ENCODE data around the gene G6PC3. TPM values are rescaled to one million over a fixed set of nuclear protein-coding genes. Genes with fewer than 3 reads are reported as not detected.

Gene G6PC3
- total and polyA plus RNA-seq, 4 donors: 6.7 to 15.1 (median 8.3) TPM

- WGBS: 51% methylated on average over 3 of the region's 3 CpGs
- Histone ChIP-seq H3K4me1 (ENCODE audit: control insufficient read depth in 4 of 4, insufficient read depth in 4 of 4, low read length in 3 of 4) (peaks cover 4 to 14% (median 13%) of the 10 kb centered on the region in 4 donors), H3K9ac (ENCODE audit: low read depth in 1 of 2, low read length in 2 of 2) (no peak overlapping the region), H3K4me3 (ENCODE audit: low read depth in 1 of 3, low read length in 3 of 3) (no peak overlapping the region), H3K9me3 (ENCODE audit: control insufficient read depth in 4 of 4, low read length in 3 of 4) (no peaks in the 10 kb centered on the region), H3K27ac (ENCODE audit: low read depth in 1 of 2, low read length in 2 of 2) (no peak overlapping the region), H3K36me3 (ENCODE audit: control insufficient read depth in 4 of 4, insufficient read depth in 3 of 4, low read depth in 1 of 4, low read length in 3 of 4) (peaks cover 5 to 32% (median 19%) of the 10 kb centered on the region in 4 donors), H3K27me3 (ENCODE audit: control insufficient read depth in 4 of 4, insufficient read depth in 4 of 4, low read length in 3 of 4) (no peaks in the 10 kb centered on the region)
- TF ChIP-seq, protein P1, sequence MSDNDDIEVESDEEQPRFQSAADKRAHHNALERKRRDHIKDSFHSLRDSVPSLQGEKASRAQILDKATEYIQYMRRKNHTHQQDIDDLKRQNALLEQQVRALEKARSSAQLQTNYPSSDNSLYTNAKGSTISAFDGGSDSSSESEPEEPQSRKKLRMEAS (IDR thresholded peaks at IDR 0.05): no peak
- TF ChIP-seq RXRA (IDR thresholded peaks at IDR 0.05) (peak in 1 of 2 donors; percentile 21), HNF4A (conservative IDR thresholded peaks at IDR 0.05) (peak; percentile 15 to 40), RAD21 (IDR thresholded peaks at IDR 0.05) (peak in 1 of 2 donors; percentile 31), JUND (IDR thresholded peaks at IDR 0.05) (no peak)
- no peak for DNase-seq (ENCODE audit: low spot score)
Observed at GRCh38 chr17:44053125-44053872, 17.2 kb upstream of the G6PC3 start.

GRCh38 chr17:44059101-44059892 lies 11.2 kb upstream of the G6PC3 start:
- H3K4me3 ChIP-seq (ENCODE audit: low read depth in 1 of 3, low read length in 3 of 3): no peak overlapping the region
- H3K4me1 ChIP-seq (ENCODE audit: control insufficient read depth in 4 of 4, insufficient read depth in 4 of 4, low read length in 3 of 4): peaks cover 0 to 5% (median 3%) of the 10 kb centered on the region in 4 donors
- no peak overlapping the region for H3K27ac ChIP-seq (ENCODE audit: low read depth in 1 of 2, low read length in 2 of 2)
- TF ChIP-seq SP1 (IDR thresholded peaks at IDR 0.05) (no peak), EGR1 (IDR thresholded peaks at IDR 0.05; ENCODE audit: low read depth in 2 of 2) (no peak), RXRA (IDR thresholded peaks at IDR 0.05) (no peak), FOXA2 (IDR thresholded peaks at IDR 0.05) (no peak), FOXA1 (IDR thresholded peaks at IDR 0.05) (no peak), ZBTB33 (IDR thresholded peaks at IDR 0.05) (no peak), NR2F2 (IDR thresholded peaks at IDR 0.05) (no peak), HNF4A (conservative IDR thresholded peaks at IDR 0.05) (no peak), YY1 (IDR thresholded peaks at IDR 0.05) (no peak), JUND (IDR thresholded peaks at IDR 0.05) (no peak), HNF4G (IDR thresholded peaks at IDR 0.05) (no peak), TAF1 (conservative IDR thresholded peaks at IDR 0.05) (no peak), RAD21 (IDR thresholded peaks at IDR 0.05) (no peak), GABPA (IDR thresholded peaks at IDR 0.05 in 1 of 2, conservative IDR thresholded peaks at IDR 0.05 in 1 of 2) (no peak)
- TF ChIP-seq, protein P2, sequence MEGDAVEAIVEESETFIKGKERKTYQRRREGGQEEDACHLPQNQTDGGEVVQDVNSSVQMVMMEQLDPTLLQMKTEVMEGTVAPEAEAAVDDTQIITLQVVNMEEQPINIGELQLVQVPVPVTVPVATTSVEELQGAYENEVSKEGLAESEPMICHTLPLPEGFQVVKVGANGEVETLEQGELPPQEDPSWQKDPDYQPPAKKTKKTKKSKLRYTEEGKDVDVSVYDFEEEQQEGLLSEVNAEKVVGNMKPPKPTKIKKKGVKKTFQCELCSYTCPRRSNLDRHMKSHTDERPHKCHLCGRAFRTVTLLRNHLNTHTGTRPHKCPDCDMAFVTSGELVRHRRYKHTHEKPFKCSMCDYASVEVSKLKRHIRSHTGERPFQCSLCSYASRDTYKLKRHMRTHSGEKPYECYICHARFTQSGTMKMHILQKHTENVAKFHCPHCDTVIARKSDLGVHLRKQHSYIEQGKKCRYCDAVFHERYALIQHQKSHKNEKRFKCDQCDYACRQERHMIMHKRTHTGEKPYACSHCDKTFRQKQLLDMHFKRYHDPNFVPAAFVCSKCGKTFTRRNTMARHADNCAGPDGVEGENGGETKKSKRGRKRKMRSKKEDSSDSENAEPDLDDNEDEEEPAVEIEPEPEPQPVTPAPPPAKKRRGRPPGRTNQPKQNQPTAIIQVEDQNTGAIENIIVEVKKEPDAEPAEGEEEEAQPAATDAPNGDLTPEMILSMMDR (IDR thresholded peaks at IDR 0.05; ENCODE audit: low read depth, low read length, missing input control): no peak
- TF ChIP-seq, protein P1 (IDR thresholded peaks at IDR 0.05): no peak
- TF ChIP-seq, protein P3, sequence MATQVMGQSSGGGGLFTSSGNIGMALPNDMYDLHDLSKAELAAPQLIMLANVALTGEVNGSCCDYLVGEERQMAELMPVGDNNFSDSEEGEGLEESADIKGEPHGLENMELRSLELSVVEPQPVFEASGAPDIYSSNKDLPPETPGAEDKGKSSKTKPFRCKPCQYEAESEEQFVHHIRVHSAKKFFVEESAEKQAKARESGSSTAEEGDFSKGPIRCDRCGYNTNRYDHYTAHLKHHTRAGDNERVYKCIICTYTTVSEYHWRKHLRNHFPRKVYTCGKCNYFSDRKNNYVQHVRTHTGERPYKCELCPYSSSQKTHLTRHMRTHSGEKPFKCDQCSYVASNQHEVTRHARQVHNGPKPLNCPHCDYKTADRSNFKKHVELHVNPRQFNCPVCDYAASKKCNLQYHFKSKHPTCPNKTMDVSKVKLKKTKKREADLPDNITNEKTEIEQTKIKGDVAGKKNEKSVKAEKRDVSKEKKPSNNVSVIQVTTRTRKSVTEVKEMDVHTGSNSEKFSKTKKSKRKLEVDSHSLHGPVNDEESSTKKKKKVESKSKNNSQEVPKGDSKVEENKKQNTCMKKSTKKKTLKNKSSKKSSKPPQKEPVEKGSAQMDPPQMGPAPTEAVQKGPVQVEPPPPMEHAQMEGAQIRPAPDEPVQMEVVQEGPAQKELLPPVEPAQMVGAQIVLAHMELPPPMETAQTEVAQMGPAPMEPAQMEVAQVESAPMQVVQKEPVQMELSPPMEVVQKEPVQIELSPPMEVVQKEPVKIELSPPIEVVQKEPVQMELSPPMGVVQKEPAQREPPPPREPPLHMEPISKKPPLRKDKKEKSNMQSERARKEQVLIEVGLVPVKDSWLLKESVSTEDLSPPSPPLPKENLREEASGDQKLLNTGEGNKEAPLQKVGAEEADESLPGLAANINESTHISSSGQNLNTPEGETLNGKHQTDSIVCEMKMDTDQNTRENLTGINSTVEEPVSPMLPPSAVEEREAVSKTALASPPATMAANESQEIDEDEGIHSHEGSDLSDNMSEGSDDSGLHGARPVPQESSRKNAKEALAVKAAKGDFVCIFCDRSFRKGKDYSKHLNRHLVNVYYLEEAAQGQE (IDR thresholded peaks at IDR 0.05): no peak
- TF ChIP-seq, protein P4, sequence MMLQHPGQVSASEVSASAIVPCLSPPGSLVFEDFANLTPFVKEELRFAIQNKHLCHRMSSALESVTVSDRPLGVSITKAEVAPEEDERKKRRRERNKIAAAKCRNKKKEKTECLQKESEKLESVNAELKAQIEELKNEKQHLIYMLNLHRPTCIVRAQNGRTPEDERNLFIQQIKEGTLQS (IDR thresholded peaks at IDR 0.05): no peak
- H3K9me3 ChIP-seq (ENCODE audit: control insufficient read depth in 4 of 4, low read length in 3 of 4): no peaks in the 10 kb centered on the region
- H3K27me3 ChIP-seq (ENCODE audit: control insufficient read depth in 4 of 4, insufficient read depth in 4 of 4, low read length in 3 of 4): no peaks in the 10 kb centered on the region
- H3K9ac ChIP-seq (ENCODE audit: low read depth in 1 of 2, low read length in 2 of 2): no peak overlapping the region
- 74% methylated on average over 14 of the region's 14 CpGs for WGBS
- peaks cover 6 to 23% (median 13%) of the 10 kb centered on the region in 4 donors for H3K36me3 ChIP-seq (ENCODE audit: control insufficient read depth in 4 of 4, insufficient read depth in 3 of 4, low read depth in 1 of 4, low read length in 3 of 4)
- DNase-seq (ENCODE audit: low spot score): no peak

Measured in liver (tissue), 9 donors.